Keratinocyte (primary cell): ENCODE measurements around the gene POP7. TPM values are rescaled to one million over a fixed set of nuclear protein-coding genes. Genes with fewer than 3 reads are reported as not detected.

ENCODE experiments used
- DNase-seq: peaks from one replicate; pipeline ENCODE4 v3.0.0-alpha.2; 2011; ENCODE audit warnings: low read depth, missing footprints, low spot score
- FAIRE-seq: peaks from 2 replicates; lab custom pipeline; 2011; peaks lifted over from hg19 to GRCh38; lab: Jason Lieb, UNC
- H2AFZ ChIP-seq: 2 replicates; pipeline ENCODE4 v1.6.0; 2012; ENCODE audit warnings: low read length, control low read depth, inconsistent platforms; ENCODE audit not compliant: control insufficient read depth
- H3K27ac ChIP-seq: 2 replicates; pipeline ENCODE4 v1.5.1; 2011; ENCODE audit warnings: low read length; ENCODE audit not compliant: control insufficient read depth, insufficient read depth
- H3K27me3 ChIP-seq: 3 replicates; pipeline ENCODE4 v1.6.0; 2011; ENCODE audit warnings: low read length; ENCODE audit not compliant: control insufficient read depth, insufficient read depth; ENCODE audit errors: extremely low read depth
- H3K36me3 ChIP-seq, 2 experiments: 2 replicates in 1 of 2; 3 replicates in 1 of 2; pipeline ENCODE4 v1.5.1; 2011; ENCODE audit warnings: low read length in 2 of 2, mild to moderate bottlenecking in 1 of 2; ENCODE audit not compliant: control insufficient read depth in 2 of 2, insufficient read depth in 2 of 2; ENCODE audit errors: extremely low read depth in 1 of 2
- H3K4me1 ChIP-seq: 3 replicates; pipeline ENCODE4 v1.5.1; 2011; ENCODE audit warnings: low read length; ENCODE audit not compliant: control insufficient read depth, insufficient read depth; ENCODE audit errors: extremely low read depth
- H3K4me2 ChIP-seq: 3 replicates; pipeline ENCODE4 v1.6.0; 2011; ENCODE audit warnings: low read depth, low read length; ENCODE audit not compliant: control insufficient read depth, insufficient read depth; ENCODE audit errors: extremely low read depth
- H3K4me3 ChIP-seq, 3 experiments: fragments of 200-600 bp in 1 of 3; sonication (generic) in 1 of 3; 2 replicates in 2 of 3; 3 replicates in 1 of 3; pipeline ENCODE4 v1.5.1; 2011 to 2016; ENCODE audit warnings: low read length in 3 of 3, mild to moderate bottlenecking in 3 of 3, control low read depth in 2 of 3, inconsistent platforms in 1 of 3, low read depth in 1 of 3, mixed read lengths in 1 of 3, mixed run types in 1 of 3, moderate library complexity in 1 of 3; ENCODE audit not compliant: control insufficient read depth in 2 of 3, insufficient read depth in 2 of 3; ENCODE audit errors: extremely low read depth in 1 of 3
- H3K79me2 ChIP-seq: 2 replicates; pipeline ENCODE4 v1.6.0; 2012; ENCODE audit warnings: low read length; ENCODE audit not compliant: control insufficient read depth, insufficient read depth
- H3K9ac ChIP-seq: 3 replicates; pipeline ENCODE4 v1.6.0; 2011; ENCODE audit warnings: low read length; ENCODE audit not compliant: control insufficient read depth, insufficient read depth; ENCODE audit errors: extremely low read depth
- H3K9me1 ChIP-seq: 3 replicates; pipeline ENCODE4 v1.6.0; 2011; ENCODE audit warnings: low read length; ENCODE audit not compliant: control insufficient read depth, insufficient read depth; ENCODE audit errors: extremely low read depth
- H3K9me3 ChIP-seq: 2 replicates; pipeline ENCODE4 v1.5.1; 2012; ENCODE audit warnings: low read depth, low read length; ENCODE audit not compliant: control insufficient read depth
- H4K20me1 ChIP-seq: 3 replicates; pipeline ENCODE4 v1.6.0; 2011; ENCODE audit warnings: low read length; ENCODE audit not compliant: control insufficient read depth, insufficient read depth; ENCODE audit errors: extremely low read depth
- CTCF ChIP-seq, 3 experiments: IDR thresholded peaks in 1 of 3; conservative IDR thresholded peaks in 1 of 3; optimal IDR thresholded peaks in 1 of 3; 2 replicates in 2 of 3; 3 replicates in 1 of 3; pipeline versions ENCODE3 to v1.5.1; 2011; ENCODE audit warnings: low read length in 3 of 3, mild to moderate bottlenecking in 3 of 3, moderate library complexity in 2 of 3, control low read depth in 1 of 3, inconsistent platforms in 1 of 3; ENCODE audit not compliant: insufficient read depth in 2 of 3; ENCODE audit errors: extremely low read depth in 1 of 3
- EZH2 ChIP-seq: IDR thresholded peaks from one replicate; pipeline ENCODE4 v1.6.1; 2012; ENCODE audit warnings: inconsistent platforms, mild to moderate bottlenecking, low read length, moderate library complexity
- dilution Hi-C: fragments of 300-500 bp; cut with MboI; formaldehyde crosslinking; loops from one replicate; pipeline ENCODE4 v1.7.0; 2020; ENCODE audit warnings: low sequenced_read_pairs; ENCODE audit not compliant: extremely low pct_ligation_motif_present
- polyA plus RNA-seq, 5 experiments: library from polyadenylated mRNA; depleted of rRNA in 3 of 5; stranded (reverse) in 3 of 5; stranded (forward) in 1 of 5; unstranded in 1 of 5; fragments of >200 nt; gene quantifications; 1 replicate in 1 of 5; 2 replicates in 3 of 5; 3 replicates in 1 of 5; pipeline versions ENCODE4 v1.2.1 to v1.2.3, GENCODE V29; 2011 to 2012; ENCODE audit warnings: missing spikeins in 2 of 5, low read depth in 1 of 5, low replicate concordance in 1 of 5

The POP7 gene
- polyA plus RNA-seq, 1 donor (not counting 4 experiments of a cell fraction or from before 2014, with no cell fraction given) = 37.8 TPM

GRCh38 chr7:100678291-100678984 lies 27.5 kb upstream of the POP7 start:
- Histone ChIP-seq H3K4me1 (peaks cover 10% of the 10 kb centered on the region), H3K27me3 (no peaks in the 10 kb centered on the region), H3K36me3 (peaks cover 26 to 28% of the 10 kb centered on the region in 2 experiments), H3K9me3 (no peaks in the 10 kb centered on the region), H3K79me2 (peaks cover 31% of the 10 kb centered on the region), H3K4me2 (no peak overlapping the region), H3K27ac (no peak overlapping the region), H3K9ac (no peak overlapping the region), H3K4me3 (no peak overlapping the region), H3K9me1 (no peaks in the 10 kb centered on the region), H2AFZ (no peak overlapping the region), H4K20me1 (peaks cover 3% of the 10 kb centered on the region)
- FAIRE-seq (no peak), DNase-seq (no peak)
- dilution Hi-C loops = no loop called here
- no peak for TF ChIP-seq CTCF (optimal IDR thresholded peaks at IDR 0.05 in 1 of 3, IDR thresholded peaks at IDR 0.05 in 1 of 3, conservative IDR thresholded peaks at IDR 0.05 in 1 of 3; ENCODE audit: extremely low read depth in 1 of 3, insufficient read depth in 2 of 3, low read length in 3 of 3)
- TF ChIP-seq EZH2 = no peak

GRCh38 chr7:100679129-100679926 lies 26.6 kb upstream of the POP7 start:
- peaks cover 28% of the 10 kb centered on the region in 2 experiments for H3K36me3 ChIP-seq
- H4K20me1 ChIP-seq = peaks cover 3% of the 10 kb centered on the region
- H3K27me3 ChIP-seq = no peaks in the 10 kb centered on the region
- no peak overlapping the region for H2AFZ ChIP-seq
- no peak overlapping the region for H3K9ac ChIP-seq
- H3K9me3 ChIP-seq = no peaks in the 10 kb centered on the region
- dilution Hi-C loops = no loop called here
- no peak for FAIRE-seq
- no peak overlapping the region for H3K4me3 ChIP-seq
- H3K9me1 ChIP-seq = no peaks in the 10 kb centered on the region
- no peak overlapping the region for H3K4me2 ChIP-seq
- TF ChIP-seq CTCF (optimal IDR thresholded peaks at IDR 0.05 in 1 of 3, IDR thresholded peaks at IDR 0.05 in 1 of 3, conservative IDR thresholded peaks at IDR 0.05 in 1 of 3; ENCODE audit: extremely low read depth in 1 of 3, insufficient read depth in 2 of 3, low read length in 3 of 3) (no peak), EZH2 (no peak)
- H3K79me2 ChIP-seq = peaks cover 25% of the 10 kb centered on the region
- H3K27ac ChIP-seq = no peak overlapping the region
- no peak for DNase-seq
- peaks cover 10% of the 10 kb centered on the region for H3K4me1 ChIP-seq
